D721Med (cell line): ENCODE data around the gene SPAM1.

Experiments used
- DNase-seq: peaks from one replicate; pipeline ENCODE4 v3.0.0; 2011; ENCODE audit warnings: low spot score; ENCODE audit not compliant: insufficient read length
- FAIRE-seq: peaks from 2 replicates; lab custom pipeline; 2011; peaks lifted over from hg19 to GRCh38; lab: Jason Lieb, UNC
- TF ChIP-seq, protein P1 (sequence below): IDR thresholded peaks from 2 replicates; pipeline ENCODE4 v1.5.1; 2012; ENCODE audit warnings: mild to moderate bottlenecking, control low read depth; ENCODE audit not compliant: insufficient read depth; ENCODE audit errors: missing control alignments

The SPAM1 gene

DNA sequence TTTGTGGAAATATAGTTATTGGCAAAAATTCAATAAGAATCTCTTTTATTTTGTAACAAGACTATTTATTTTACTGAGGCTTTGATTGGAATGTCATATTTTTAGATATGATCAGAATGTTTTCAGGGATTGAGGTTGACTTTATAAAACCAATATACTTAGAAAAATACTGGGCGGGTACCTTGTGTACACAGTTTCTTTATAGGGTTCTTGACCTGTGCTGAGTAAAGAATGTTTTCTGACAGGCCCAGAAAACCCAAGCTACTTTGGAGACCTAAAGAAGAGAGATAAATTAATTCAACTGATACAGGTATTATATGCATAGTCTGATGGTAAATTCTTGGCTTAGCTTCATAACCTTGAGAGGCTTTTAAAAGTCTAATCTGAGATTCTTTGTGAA, 23.9 kb upstream of the SPAM1 start:
- no peak for DNase-seq
- TF ChIP-seq, protein P1, sequence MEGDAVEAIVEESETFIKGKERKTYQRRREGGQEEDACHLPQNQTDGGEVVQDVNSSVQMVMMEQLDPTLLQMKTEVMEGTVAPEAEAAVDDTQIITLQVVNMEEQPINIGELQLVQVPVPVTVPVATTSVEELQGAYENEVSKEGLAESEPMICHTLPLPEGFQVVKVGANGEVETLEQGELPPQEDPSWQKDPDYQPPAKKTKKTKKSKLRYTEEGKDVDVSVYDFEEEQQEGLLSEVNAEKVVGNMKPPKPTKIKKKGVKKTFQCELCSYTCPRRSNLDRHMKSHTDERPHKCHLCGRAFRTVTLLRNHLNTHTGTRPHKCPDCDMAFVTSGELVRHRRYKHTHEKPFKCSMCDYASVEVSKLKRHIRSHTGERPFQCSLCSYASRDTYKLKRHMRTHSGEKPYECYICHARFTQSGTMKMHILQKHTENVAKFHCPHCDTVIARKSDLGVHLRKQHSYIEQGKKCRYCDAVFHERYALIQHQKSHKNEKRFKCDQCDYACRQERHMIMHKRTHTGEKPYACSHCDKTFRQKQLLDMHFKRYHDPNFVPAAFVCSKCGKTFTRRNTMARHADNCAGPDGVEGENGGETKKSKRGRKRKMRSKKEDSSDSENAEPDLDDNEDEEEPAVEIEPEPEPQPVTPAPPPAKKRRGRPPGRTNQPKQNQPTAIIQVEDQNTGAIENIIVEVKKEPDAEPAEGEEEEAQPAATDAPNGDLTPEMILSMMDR, result no peak
- FAIRE-seq, result no peak

GRCh38 chr7:123905714-123906113, 19.3 kb upstream of the SPAM1 start:
- no peak for FAIRE-seq
- TF ChIP-seq, protein P1, result no peak
- no peak for DNase-seq

GRCh38 chr7:123916240-123916724, 8.8 kb upstream of the SPAM1 start:
- DNase-seq, result no peak
- FAIRE-seq, result no peak
- TF ChIP-seq, protein P1, result peak; percentile 30

DNA sequence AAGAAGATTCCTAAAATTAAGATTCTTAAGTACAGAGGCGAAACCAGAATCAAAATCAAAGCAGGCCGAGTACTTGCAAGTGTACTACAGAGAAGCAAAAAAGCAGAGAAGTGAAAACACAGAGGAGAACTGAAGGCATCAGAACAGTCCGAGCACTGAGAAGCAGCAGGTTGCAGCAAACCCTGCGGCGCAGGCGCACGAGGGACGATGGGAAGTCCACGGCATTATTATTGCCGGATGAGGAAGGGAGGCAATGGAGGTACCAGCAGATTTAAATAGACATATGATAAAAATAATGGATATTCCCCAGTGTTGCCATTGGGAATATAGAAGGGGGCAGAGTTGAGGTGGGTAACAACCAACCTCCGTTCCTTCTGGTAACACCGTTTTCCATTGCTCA, 7.2 kb upstream of the SPAM1 start:
- TF ChIP-seq, protein P1, result no peak

DNA sequence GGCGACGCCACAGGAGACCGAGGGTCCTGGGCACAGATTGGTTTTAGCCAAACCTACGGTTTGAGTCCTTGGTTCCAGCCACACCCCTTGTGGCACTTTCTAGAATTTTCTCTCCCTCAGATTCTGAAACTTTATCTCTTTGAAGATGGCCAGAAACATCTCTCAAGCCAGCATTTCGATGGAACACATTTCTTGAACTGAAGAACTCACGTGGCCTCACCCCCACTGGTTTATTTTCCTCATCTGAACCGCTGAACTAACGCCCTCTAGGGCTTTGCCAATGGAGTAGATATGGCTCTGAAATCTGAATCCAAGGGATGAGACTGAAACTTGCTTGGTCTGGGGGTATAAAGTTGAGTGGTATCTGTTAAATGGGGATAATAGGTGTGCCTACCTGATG, 6.7 kb upstream of the SPAM1 start:
- FAIRE-seq (no peak), DNase-seq (no peak)
- TF ChIP-seq, protein P1, result no peak

More for the DNA sequence above, 7.2 kb upstream of the SPAM1 start:
- FAIRE-seq (no peak), DNase-seq (no peak)

- no peak for DNase-seq
- no peak for FAIRE-seq
- TF ChIP-seq, protein P1, result no peak
Observed at GRCh38 chr7:123923599-123923998, 1.4 kb upstream of the SPAM1 start.

DNA sequence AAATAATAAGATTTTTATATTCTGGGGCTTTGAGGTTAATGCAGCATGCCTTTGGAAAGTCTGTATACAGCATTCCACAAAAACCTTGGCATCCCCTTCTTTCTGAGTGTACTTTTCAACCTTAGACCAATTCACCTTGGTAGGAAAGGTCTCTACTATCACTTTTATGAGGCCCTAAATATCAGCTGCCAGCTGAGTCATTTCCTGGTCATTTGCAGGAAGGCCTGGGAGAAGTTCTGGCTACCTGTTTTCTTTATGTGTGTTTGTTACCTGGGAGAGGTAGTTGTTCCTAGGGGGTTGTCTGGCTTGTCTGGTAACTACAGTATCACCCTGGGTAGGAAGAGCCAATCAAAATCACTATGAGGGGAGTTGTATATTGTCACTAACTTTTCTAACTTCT, 4.1 kb downstream of the SPAM1 start:
- no peak for DNase-seq
- no peak for FAIRE-seq
- TF ChIP-seq, protein P1, result no peak
